T-helper 2 cell treated with Interferon-gamma antibody and Interleukin-4, amounts not matched to agents 100 ng/mL and 5 ng/mL, for 36 hours (primary cell): ENCODE results near the gene SLC8A1. TPM values are rescaled to one million over a fixed set of nuclear protein-coding genes. Genes with fewer than 3 reads are reported as not detected.

Experiments used
- intact Hi-C: fragments of 100-400 bp; cut with micrococcal nuclease; formaldehyde crosslinking; loops from one replicate; pipeline ENCODE4 v1.15.1; 2023
- total RNA-seq: library from RNA; stranded (reverse); gene quantifications from 2 replicates; pipeline ENCODE4 v1.2.3, GENCODE V29; 2022

Gene SLC8A1
- total RNA-seq, 1 donor from 2014 or later = 1.8 TPM

DNA sequence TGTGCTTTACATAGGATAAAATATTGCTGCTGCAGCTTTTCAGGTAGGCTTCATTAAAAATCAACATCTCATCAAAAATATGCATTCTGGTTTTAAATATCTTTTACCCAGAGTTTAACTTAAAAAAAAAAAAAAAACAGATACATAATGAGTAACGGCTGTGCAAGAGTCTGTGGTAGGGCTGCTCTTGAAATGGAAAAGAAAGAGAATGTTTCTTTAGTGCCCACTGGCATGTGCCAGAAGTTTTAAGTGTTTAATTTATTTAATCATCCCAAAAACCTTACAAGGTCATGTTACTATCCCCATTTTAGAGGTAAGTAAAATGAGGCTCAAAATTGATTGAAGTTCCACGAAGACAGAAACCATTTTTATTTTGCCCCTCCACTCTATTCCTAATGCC is 92.1 kb downstream of the SLC8A1 start:
- intact Hi-C loops = loop anchor here (5.0 kb wide), 1 partner anchor 448 kb away; no protein-coding TSS in a partner anchor

DNA sequence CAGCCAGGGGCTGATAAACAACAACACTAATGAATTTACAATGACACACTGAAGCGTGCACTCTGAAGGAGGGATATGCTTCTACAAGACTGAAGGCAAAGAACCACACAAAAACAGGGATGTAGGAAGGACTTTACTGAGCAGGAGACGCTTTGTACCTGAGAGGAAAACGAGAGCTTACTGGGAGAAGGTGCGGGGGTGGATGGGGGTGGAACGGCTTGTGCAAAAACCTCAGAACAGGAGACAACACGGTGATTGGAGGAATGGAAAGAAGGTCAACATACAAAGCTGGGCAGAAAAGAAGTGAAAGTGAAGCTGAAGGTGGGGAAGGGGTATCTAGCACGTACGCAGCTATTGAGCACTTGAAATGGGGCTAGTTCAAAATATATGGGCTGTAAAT is 93.1 kb downstream of the SLC8A1 start:
- intact Hi-C loops = no loop called here

DNA sequence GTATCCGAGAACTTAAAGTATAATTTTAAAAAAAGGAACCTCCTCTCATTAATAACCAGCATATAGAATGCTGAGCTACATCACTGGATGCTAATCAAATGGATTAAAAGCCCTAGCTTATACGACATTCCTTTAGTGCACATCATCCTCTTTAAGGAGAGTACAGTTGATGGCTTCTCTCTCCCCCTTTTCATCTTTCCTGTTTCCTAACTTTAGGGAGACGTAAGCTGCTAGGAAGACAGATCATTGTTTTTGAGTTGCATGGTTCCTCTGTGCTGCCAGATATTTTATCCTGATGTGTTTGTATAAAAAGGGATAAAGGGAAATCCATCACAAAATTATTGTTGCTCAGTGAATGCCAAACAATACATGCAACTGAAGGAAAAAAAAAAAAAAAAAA is 94.2 kb downstream of the SLC8A1 start:
- intact Hi-C loops = no loop called here

DNA sequence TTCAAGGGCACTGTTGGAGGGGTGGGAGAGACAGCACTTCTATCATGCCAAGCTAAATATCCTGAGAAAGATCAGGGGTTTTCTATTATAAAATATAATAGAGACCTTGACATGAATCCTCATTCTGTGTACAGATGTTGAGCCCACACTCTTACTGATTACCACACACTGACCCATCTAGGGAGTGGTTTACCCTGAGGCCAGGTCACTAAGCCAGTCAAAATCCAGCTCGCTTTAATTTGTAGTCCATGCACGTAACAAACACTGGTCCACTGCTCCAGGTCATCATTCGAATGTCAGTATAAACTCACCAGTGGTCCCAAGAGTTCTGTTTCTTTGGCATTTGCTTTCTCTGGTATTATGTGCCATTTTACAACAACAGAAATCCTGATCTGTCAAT is 96.4 kb downstream of the SLC8A1 start:
- intact Hi-C loops = no loop called here

DNA sequence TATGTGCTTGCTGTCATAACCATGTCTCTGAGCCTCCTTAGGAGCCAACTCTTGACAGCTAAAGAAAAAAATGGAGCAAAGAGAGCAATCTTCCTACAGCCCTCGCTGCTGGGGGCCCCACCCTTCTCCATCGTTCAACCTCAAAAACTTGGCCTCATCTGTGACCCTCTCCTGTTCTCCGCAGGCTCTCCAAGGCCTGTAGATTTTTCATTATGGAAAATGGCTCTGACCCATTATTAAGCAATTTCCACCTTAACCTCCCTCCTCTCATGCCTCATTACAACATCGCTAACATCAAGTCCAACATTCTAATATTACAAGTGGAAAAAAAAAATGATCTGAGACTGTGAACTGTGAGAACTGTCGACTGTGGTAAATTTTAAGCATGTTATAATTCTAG is 98.7 kb downstream of the SLC8A1 start:
- intact Hi-C loops = no loop called here

DNA sequence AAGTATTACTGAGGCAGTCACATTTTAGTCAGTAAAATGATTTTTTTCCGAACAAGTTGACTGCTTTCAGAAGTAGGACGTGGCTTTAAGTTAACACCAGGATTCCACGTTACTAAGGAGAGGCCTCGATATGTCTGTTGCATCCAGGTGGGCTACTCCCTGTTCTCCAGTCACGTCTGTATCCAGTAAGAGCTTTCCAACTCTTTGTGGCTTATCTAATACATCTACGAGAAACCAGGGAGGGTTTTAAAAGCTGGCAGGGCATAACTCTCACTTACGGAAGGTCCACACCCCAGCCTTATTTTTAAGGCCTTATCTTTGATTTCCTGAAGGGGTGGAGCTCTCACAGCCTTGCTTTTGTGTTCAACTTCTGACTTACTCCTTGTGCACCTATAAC is 99.2 kb downstream of the SLC8A1 start:
- intact Hi-C loops = no loop called here

DNA sequence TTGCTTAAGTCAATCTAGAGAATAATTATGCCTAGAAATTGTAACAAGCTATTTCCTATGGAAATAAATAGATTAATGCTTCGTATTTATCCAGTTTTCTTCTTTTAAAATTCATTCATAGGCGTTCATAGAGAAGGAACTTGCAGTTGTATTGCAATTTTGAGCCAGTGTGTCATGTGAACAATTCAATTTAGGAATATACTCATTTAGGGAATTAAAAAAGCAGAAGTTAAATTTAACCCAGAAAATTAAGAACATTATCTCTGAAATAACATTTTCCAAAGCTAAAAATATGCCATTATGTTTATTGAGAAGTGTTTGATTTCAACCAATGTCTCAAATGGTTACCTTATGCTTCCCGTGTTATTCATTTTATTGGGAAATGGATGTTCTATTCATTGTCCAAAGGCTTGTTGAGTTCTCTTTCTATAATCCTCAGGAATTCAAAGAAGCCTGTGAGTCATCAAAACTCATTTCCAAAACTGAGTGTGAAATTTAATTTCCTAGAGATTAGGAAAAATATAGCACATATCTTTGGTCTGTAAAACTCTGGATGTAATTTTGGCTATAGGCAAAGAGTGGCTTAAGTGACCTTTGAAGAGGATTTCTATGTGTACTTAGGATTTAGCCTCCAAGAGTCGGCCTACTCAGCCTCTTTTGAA is 99.7 kb downstream of the SLC8A1 start:
- intact Hi-C loops = no loop called here

DNA sequence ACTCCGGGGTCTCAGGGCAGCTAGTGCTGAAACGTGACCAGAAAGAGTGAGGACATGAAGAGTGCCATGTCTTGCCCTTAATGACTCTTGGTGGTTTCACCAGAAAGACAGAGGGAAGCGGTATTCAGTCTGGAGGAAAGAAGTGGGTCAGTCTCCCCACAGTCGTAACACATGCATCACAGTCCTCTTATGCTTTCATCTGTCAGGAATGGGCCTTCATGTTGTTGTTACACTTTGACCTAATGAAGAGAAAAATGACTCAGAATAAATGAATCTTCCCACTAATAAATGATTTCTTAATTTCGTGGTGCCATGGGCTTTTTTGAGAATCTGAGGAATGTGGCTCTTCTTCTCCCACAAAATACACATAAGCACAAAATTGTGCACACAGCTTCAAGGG is 103.2 kb downstream of the SLC8A1 start:
- intact Hi-C loops = no loop called here

DNA sequence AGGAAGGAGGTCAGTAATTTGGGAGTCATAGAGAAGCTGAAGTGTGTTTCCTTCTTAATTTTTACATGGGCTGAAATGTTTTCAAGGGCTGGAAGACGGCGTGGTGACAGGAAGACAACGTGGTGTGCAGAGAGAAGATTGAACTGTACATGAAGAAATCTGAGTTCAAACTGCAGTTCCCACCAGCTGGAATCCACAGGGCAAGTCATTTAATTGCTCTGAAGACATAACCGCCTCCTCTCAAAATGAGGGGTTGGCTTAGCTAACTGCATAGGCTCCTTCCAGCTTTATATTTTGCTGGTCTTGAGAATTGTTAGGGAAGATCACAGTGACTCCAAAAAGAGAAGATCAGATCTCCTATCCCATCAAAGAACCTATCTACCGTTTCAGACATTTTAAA is 103.9 kb downstream of the SLC8A1 start:
- intact Hi-C loops = no loop called here

DNA sequence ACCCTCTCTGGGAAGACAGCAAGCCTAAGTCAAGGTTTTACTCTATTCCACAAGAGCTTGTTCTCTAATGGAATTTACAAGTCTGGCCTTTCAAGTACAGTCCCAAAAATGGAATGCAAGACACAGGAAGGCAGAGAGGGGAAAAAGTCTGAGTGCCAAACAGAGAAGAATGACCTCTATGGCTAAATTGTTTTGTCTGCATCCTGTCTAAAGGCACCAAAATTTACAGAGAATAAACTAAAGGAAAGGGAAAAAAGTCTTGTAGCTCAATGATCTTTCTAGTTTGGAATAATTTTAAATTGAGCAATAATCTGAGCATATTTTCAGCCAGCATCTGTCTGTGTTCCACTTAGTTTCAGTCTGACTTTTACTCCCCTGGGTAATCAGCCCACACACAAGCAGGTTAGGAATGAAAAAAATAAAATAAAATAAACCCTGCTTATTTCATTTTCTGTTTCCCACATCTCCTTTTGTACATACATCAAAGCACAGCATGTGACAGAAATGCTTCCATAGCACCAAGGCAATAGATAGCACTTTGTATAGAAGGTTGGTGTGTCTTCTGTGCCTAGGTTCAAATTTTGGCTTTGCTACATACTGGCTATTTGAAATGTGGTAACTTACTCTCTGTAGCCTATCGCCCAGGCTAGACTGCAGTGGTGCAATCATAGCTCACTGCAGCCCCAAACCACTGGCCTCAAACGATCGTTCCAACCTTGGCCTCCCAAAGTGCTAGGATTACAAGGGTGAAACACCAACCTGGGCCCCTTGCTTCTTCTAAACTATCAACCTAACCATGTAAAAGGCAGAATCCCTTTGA is 105.1 kb downstream of the SLC8A1 start:
- intact Hi-C loops = no loop called here

DNA sequence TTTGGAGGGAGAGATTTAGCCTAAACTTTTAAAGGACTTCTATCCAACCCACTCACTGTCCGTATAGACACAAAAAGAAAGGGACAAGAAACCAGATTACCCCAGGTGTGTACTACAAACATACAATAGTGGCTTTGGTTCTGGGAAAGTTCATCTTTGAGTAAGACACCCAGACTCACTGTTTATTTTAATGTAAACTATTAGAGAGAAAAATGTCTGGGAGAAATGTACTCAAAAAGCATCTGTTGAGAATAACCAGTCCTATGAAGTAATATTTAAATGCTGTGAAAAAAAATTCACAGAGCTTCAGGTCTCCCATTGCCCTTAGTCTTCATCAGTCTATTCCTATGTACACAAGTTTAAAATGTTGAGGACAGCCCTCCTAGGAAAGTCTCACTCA is 107.5 kb downstream of the SLC8A1 start:
- intact Hi-C loops = no loop called here

DNA sequence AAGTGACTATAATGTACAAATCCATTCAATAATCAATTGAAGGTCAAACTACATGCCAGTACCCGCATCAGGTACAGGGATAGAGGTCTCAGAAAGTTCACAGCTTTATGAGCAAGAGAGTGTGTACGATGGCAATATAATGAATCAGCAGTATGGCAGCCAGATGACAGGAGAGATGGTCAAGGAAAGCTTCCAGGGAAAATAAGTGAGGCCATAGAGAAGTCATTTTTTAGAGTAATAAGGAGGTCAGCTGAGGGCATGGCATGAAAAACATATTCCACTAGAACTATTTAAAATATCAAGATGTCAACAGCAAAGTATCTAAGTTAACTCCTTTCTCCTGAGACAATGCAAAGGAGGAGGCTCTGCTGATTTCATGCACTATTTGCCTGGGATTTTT is 108.0 kb downstream of the SLC8A1 start:
- intact Hi-C loops = no loop called here

DNA sequence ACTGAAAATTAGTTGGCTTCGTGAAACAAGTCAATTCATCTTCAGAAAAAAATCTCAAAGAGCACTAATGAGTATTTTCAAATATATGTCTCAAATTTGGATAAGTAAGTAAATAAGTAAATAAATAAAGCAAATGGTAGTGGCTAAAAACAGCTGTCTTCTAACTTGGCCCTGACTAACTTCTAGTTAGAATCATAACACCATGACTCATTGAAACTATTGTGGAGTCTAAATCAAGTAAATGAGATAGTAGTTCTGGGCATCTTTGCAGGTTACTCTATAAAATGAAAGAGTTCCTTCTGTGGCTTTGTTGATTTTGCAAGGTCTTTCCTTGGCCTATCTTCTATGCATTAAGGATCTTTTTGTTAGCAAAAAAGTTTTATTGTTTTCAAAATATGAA is 110.7 kb downstream of the SLC8A1 start:
- intact Hi-C loops = no loop called here

DNA sequence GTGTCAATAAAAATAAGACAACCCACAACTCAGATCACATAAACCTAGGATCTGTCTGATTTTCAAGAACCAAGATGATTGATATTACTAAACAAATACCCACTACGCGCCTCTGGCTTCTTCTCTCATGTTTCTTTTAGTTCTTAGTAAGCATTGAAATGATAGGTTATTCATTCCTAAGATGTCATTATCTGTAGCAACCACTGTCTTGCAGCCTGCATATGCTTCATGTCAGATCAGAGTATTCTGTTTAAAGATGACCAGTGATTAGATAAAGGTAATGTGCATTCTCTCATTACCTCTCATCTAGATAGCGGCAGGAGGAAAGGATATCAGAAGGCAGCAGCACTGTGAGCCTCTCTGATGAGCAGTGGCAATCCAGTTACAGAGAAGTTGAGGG is 112.9 kb downstream of the SLC8A1 start:
- intact Hi-C loops = no loop called here

DNA sequence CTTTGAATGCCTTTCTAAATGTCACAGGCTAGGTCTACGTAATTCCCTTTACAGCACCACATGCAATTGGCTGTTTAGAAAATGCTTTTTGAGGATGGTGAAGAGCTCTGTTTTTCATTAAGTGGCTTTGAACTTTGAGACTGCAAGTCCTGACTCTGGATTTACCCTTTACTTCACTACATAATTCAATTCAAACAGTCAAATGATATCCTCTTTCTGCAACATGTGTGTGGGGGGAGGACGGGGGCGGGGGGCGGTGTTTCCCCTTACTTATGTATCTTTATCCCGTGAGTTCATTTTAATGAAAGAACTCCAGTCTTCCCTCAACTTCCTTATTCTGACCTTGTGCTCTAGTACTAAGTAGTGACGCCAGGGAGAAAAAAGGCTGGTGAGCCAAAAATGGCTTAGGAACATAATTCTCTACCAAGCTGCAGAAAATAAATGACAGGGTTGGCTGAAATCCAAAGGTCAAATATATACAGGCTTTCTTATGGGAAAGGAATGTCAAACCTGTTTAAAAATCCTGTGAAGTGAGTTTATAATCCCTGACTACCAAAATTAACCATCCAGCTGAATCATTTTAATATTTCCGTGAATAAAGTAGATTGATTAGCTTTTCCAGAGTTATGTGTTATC is 119.6 kb downstream of the SLC8A1 start:
- intact Hi-C loops = no loop called here

DNA sequence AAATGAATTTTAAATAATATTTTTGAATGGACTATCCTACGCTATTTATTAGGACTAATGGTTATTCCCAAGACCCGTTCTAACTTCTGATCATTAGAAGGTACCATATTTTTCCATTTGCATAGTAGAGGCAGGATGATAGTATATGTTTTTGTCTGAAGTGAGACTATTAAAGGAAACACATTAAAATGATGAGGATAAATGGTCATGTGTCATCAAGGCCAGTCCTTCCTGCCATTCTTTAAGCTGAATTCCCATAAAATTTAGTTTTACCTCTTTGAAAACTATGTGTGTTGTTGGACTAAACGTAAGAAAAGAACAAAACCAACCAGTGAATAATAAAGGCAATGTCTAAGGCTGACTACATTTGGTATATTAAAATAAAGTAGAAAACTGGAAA is 121.8 kb downstream of the SLC8A1 start:
- intact Hi-C loops = no loop called here

DNA sequence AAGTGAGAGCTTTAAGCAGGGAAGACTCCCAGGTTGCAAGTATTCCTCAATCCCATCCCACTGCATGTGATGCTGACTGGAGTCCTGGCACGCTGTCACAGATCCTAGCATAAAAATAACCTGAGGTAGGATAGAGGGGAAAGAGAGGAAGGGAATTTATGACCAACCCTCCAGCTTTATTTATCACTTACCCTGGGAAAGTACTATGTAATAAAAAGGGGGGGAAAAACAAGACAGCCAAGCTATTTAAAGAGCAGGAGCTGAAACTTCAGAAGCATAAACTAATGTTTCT is 122.2 kb downstream of the SLC8A1 start:
- intact Hi-C loops = no loop called here

DNA sequence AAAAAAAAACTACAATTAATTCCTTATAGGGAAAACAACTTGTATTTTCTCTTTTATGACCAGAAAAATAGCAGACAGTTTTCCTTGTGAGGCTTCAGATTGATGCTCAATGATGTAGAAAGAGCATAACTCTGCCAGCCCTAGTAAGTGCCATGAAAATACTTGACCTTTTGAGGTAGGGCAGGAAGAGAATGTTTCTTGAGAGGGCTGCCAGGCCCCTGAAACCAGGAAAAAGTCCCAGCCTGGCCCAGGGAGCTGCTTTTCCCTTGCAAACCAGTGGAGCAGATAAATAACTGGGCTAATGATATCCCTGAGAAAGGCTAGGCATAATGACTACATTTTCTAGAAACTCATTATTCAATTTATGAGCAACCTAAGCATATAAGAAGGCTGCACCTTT is 126.8 kb downstream of the SLC8A1 start:
- intact Hi-C loops = no loop called here

DNA sequence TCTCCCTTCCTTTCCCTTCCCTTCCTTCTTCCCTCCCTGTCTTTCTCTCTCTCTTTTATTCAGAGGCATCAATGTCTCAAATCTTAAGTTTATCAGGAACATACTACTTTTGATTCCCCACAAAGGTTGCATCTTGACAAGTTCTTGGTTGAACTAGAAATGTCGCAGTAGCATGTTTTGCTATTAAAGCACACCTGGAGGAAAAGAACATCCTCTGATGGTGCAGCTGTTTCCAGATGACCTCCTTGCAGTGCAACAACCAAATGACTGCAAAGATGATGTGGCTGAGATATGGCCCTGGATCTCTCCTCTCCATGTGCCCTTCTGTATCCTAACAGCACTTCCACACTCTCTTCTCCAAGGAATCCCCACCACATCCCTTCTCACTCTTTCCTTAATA is 127.2 kb downstream of the SLC8A1 start:
- intact Hi-C loops = no loop called here

DNA sequence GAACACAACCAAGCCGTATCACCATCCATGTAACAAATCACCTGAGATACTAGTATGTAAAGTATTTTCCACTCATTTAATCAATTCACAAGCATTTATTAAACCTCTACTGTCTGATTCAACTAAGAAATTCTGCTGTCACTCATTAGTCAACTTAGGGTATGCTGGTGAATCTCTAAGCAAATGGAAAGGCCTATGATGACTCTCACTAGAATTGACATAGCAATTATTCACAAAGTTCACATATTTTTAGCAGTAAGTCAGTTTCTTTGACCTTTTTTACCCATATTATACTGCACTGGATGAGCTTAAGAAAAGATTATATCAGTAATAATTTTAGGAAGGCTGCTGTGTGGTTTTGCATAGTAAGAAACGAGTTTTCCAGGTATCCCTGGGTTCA is 130.1 kb downstream of the SLC8A1 start:
- intact Hi-C loops = no loop called here

DNA sequence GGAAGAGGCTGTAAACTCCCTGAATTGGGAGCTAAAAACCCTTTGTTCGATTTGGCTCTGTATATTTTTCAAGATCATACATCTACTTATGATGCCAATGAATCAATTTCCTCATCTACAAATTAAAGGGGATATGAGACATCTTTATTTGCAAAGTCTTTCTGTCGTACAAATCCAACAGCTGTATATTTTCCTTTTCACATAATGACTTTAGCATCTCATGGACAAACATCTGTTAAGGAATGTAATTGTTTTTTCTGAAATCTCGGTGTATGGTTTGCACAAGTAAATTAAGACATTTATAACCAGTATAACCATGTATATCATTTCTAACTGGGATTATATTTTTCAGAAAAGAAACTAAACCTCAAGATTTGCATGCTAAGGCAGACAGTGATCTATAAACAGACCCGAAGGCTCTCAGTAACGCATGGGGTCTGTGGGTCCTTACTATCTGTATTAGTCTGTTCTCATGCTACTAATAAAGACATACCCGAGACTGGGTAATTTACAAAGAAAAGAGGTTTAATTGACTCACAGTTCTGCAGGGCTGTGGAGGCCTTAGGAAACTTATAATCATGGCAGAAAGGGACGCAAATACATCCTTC is 130.8 kb downstream of the SLC8A1 start:
- intact Hi-C loops = no loop called here

DNA sequence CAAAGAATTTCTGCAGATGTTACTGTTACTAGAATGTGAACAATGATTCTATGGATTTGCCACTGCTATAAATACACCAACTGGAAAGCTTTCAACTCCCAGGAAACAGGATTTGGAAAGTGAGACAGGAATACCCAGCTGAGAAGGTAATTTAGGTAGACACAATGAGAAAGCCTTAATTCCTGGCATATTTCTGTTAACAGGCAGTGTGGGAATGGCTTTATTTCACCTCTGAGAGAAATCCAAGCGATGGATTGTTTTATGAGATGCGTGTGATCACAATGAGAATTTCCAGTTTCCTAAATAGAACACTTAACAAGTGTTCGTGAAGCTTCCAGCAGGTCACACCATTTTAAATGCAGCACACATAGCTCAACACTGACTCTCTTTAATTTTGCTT is 133.0 kb downstream of the SLC8A1 start:
- intact Hi-C loops = no loop called here
